ENCODE data around the gene COL15A1. TPM values are rescaled to one million over a fixed set of nuclear protein-coding genes. Genes with fewer than 3 reads are reported as not detected.

The COL15A1 gene
- total and polyA plus RNA-seq, 2 of the 8 experiments (the other 6 are each of a cell fraction or from before 2014, with no cell fraction given): 0.12 to 0.15 TPM

DNA sequence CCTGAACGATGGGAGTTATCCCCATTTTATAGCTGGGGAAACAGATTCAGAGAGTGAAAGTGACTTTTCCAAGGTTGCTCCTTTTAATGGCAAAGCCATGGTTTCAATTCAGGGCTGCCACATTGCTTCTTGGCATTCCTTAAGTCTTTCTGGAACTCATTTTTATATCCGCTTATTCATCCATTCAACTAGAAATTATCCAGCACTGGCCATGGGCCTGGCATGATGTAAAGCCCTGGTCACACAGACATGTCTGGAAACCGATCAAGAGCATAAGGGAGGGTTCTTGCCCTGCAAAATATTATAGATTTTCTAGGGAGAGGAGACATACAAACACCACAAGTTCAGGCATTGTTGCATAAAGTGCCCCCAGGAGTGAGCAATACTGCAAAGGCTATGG is 43.0 kb upstream of the COL15A1 start:
- Histone ChIP-seq H2AFZ (ENCODE audit: low read length) (no peak overlapping the region), H3K27me3 (replicated peaks in 1 of 4; ENCODE audit: control insufficient read depth in 3 of 4, extremely low read depth in 1 of 4, insufficient read depth in 3 of 4, low read length in 3 of 4) (no peaks in the 10 kb centered on the region), H4K5ac (ENCODE audit: insufficient read length, low read depth, low read length) (no peak overlapping the region), H2BK5ac (ENCODE audit: low read depth, low read length) (no peak overlapping the region), H3K56ac (replicated peaks; ENCODE audit: insufficient read length, low read depth, low read length) (no peak overlapping the region), H3K4me1 (replicated peaks in 1 of 4; ENCODE audit: control insufficient read depth in 3 of 4, insufficient read depth in 4 of 4, low read length in 3 of 4) (no peaks in the 10 kb centered on the region), H2BK12ac (ENCODE audit: low read depth, low read length) (no peak overlapping the region), H3K9ac (replicated peaks in 1 of 4; ENCODE audit: extremely low read depth in 1 of 4, low read depth in 3 of 4, low read length in 3 of 4) (no peak overlapping the region), H4K20me1 (replicated peaks in 1 of 2; ENCODE audit: control insufficient read depth in 1 of 2, insufficient read depth in 2 of 2, low read length in 2 of 2) (no peaks in the 10 kb centered on the region), H3K4me2 (ENCODE audit: insufficient read depth in 1 of 2, low read depth in 2 of 2, low read length in 2 of 2) (no peak overlapping the region), H3K4ac (replicated peaks; ENCODE audit: insufficient read length, low read depth, low read length) (no peak overlapping the region), H4K8ac (ENCODE audit: extremely low read depth, insufficient read depth, low read length) (no peak overlapping the region; the same call in 1 of the 2 replicates), H3K18ac (ENCODE audit: extremely low read depth, low read length) (no peak overlapping the region), H3K23ac (ENCODE audit: insufficient read length) (no peak overlapping the region), H3K14ac (ENCODE audit: insufficient read length) (no peak overlapping the region), H4K91ac (replicated peaks; ENCODE audit: insufficient read length, low read length) (no peak overlapping the region), H3K79me1 (ENCODE audit: low read depth, low read length) (no peaks in the 10 kb centered on the region), H2BK120ac (replicated peaks; ENCODE audit: low read depth, low read length) (no peak overlapping the region), H2BK15ac (ENCODE audit: low read length) (no peak overlapping the region), H3K27ac (ENCODE audit: low read depth, low read length) (no peak overlapping the region), H3K4me3 (ENCODE audit: extremely low read depth in 1 of 4, insufficient read depth in 2 of 4, low read depth in 3 of 4, low read length in 4 of 4) (no peak overlapping the region), H2BK20ac (ENCODE audit: low read length) (no peak overlapping the region), H3K79me2 (ENCODE audit: control insufficient read depth in 1 of 2, insufficient read depth in 2 of 2, low read length in 2 of 2) (no peaks in the 10 kb centered on the region), H3K23me2 (ENCODE audit: low read depth, low read length) (0 out of 2 replicates have a peak, but pooled peaks cover 1% of the 10 kb centered on the region), H2AK5ac (ENCODE audit: low read depth, low read length) (no peak overlapping the region), H3K9me3 (ENCODE audit: insufficient read depth in 2 of 2, low read depth in 1 of 2, low read length in 1 of 2) (peaks cover 3 to 4% of the 10 kb centered on the region in 2 experiments; a peak in 1 of 4 replicates), H3K36me3 (ENCODE audit: control insufficient read depth in 2 of 4, insufficient read depth in 4 of 4, low read length in 3 of 4) (no peaks in the 10 kb centered on the region)
- POLR2A ChIA-PET (ENCODE audit: partially characterized antibody): no interaction called here
- DNase-seq (ENCODE audit: low read depth in 1 of 2, low spot score in 2 of 2) (no peak), FAIRE-seq (no peak)
- CTCF ChIA-PET (ENCODE audit: partially characterized antibody): no interaction called here
- WGBS, 2 experiments (ENCODE audit: extremely low coverage in 1 of 2, insufficient coverage in 1 of 2, insufficient read length in 1 of 2, insufficient replicate concordance in 2 of 2, low coverage in 1 of 2, low lambda C conversion rate in 2 of 2, missing lambda C conversion rate in 1 of 2): 78% methylated on average over 3 of the region's 3 CpGs; no CpG with 5 or more reads in 1 of the 2 experiments
- TF ChIP-seq SP1 (IDR thresholded peaks at IDR 0.05; ENCODE audit: low read depth, low read length) (no peak), BACH1 (IDR thresholded peaks at IDR 0.05; ENCODE audit: low read length) (no peak), BRCA1 (IDR thresholded peaks at IDR 0.05; ENCODE audit: low read depth, low read length) (no peak), KDM5A (IDR thresholded peaks at IDR 0.05; ENCODE audit: low read length) (no peak), HDAC2 (IDR thresholded peaks at IDR 0.05; ENCODE audit: borderline replicate concordance in 1 of 2, low read depth in 2 of 2, low read length in 2 of 2) (no peak), BCL11A (IDR thresholded peaks at IDR 0.05; ENCODE audit: low read depth in 2 of 2, low read length in 2 of 2) (no peak), KDM4A (IDR thresholded peaks at IDR 0.05; ENCODE audit: low read depth, low read length, severe bottlenecking) (no peak), TAF7 (optimal IDR thresholded peaks at IDR 0.05; ENCODE audit: borderline replicate concordance, low read depth, low read length) (no peak), SP2 (IDR thresholded peaks at IDR 0.05; ENCODE audit: low read length) (no peak), CTBP2 (IDR thresholded peaks at IDR 0.05; ENCODE audit: borderline replicate concordance, insufficient read depth, insufficient read length, low read length) (no peak), ZNF274 (IDR thresholded peaks at IDR 0.05; ENCODE audit: borderline replicate concordance, extremely low read depth, low read length) (no peak), EGR1 (IDR thresholded peaks at IDR 0.05; ENCODE audit: borderline replicate concordance, low read depth, low read length) (no peak), GTF2F1 (IDR thresholded peaks at IDR 0.05; ENCODE audit: borderline replicate concordance, low read depth, low read length) (no peak), TEAD4 (IDR thresholded peaks at IDR 0.05; ENCODE audit: low read depth, low read length) (no peak), POLR2A (IDR thresholded peaks at IDR 0.05; ENCODE audit: control extremely low read depth in 1 of 2, low read depth in 2 of 2, low read length in 2 of 2) (no peak), KDM1A (IDR thresholded peaks at IDR 0.05; ENCODE audit: borderline replicate concordance, low read length) (no peak)

All from H1 (cell line).